RWPE2 (cell line): ENCODE results near the gene NSDHL.
A peak's percentile ranks its signal among the peaks of the same experiment; 100 is the strongest.
"Not testable (repeated sequence)": the region's sequence is repeated elsewhere in the genome, so short reads cannot be mapped to it uniquely, and the experiment has no call there.

ENCODE experiments used
- ATAC-seq: fragments of 200-7000 bp; cut with Tn5 transposase; 3 replicates; pipeline ENCODE4 v1.9.1; 2021; ENCODE audit warnings: low read depth
- DNase-seq: peaks from one replicate; pipeline ENCODE4 v3.0.0-alpha.2; 2020; ENCODE audit warnings: low spot score
- H3K27ac ChIP-seq: fragments of 450-650 bp; 2 replicates; pipeline ENCODE4 v1.5.1; 2017; ENCODE audit warnings: mild to moderate bottlenecking; ENCODE audit not compliant: poor library complexity, severe bottlenecking
- H3K27me3 ChIP-seq: fragments of 250-450 bp; sonication (Bioruptor Pico); 2 replicates; pipeline ENCODE4 v1.5.1; 2021; ENCODE audit warnings: mild to moderate bottlenecking, moderate library complexity; ENCODE audit not compliant: insufficient read depth, poor library complexity, severe bottlenecking
- H3K36me3 ChIP-seq: fragments of 250-450 bp; sonication (Bioruptor Pico); 2 replicates; pipeline ENCODE4 v1.5.1; 2020; ENCODE audit warnings: low read depth, mild to moderate bottlenecking, moderate library complexity
- H3K4me1 ChIP-seq: fragments of 250-450 bp; sonication (Bioruptor Pico); 2 replicates; pipeline ENCODE4 v1.5.1; 2021; ENCODE audit warnings: mild to moderate bottlenecking, moderate library complexity; ENCODE audit not compliant: insufficient read depth, poor library complexity, severe bottlenecking
- H3K4me3 ChIP-seq: fragments of 250-450 bp; sonication (Bioruptor Pico); 2 replicates; pipeline ENCODE4 v1.5.1; 2021; ENCODE audit warnings: mild to moderate bottlenecking, moderate library complexity; ENCODE audit not compliant: severe bottlenecking
- H3K9me3 ChIP-seq: fragments of 250-450 bp; sonication (Bioruptor Pico); 2 replicates; pipeline ENCODE4 v1.5.1; 2021; ENCODE audit warnings: mild to moderate bottlenecking, moderate library complexity; ENCODE audit not compliant: severe bottlenecking
- TF ChIP-seq, protein P1 (sequence below): fragments of 450-650 bp; IDR thresholded peaks from one replicate; pipeline ENCODE4 v1.5.1; 2017; ENCODE audit warnings: mild to moderate bottlenecking, moderate library complexity; ENCODE audit not compliant: poor library complexity, severe bottlenecking

Gene NSDHL

GRCh38 chrX:152824841-152825374 lies 6.0 kb upstream of the NSDHL start:
- no peak overlapping the region for H3K27ac ChIP-seq
- H3K4me3 ChIP-seq = no peak overlapping the region
- H3K4me1 ChIP-seq = peaks cover 2% of the 10 kb centered on the region
- H3K9me3 ChIP-seq = no peaks in the 10 kb centered on the region
- no peak for DNase-seq
- H3K27me3 ChIP-seq = no peaks in the 10 kb centered on the region
- peak; percentile 61; the same call in 2 of the 3 replicates for ATAC-seq
- TF ChIP-seq, protein P1, sequence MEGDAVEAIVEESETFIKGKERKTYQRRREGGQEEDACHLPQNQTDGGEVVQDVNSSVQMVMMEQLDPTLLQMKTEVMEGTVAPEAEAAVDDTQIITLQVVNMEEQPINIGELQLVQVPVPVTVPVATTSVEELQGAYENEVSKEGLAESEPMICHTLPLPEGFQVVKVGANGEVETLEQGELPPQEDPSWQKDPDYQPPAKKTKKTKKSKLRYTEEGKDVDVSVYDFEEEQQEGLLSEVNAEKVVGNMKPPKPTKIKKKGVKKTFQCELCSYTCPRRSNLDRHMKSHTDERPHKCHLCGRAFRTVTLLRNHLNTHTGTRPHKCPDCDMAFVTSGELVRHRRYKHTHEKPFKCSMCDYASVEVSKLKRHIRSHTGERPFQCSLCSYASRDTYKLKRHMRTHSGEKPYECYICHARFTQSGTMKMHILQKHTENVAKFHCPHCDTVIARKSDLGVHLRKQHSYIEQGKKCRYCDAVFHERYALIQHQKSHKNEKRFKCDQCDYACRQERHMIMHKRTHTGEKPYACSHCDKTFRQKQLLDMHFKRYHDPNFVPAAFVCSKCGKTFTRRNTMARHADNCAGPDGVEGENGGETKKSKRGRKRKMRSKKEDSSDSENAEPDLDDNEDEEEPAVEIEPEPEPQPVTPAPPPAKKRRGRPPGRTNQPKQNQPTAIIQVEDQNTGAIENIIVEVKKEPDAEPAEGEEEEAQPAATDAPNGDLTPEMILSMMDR = no peak
- peaks cover 7% of the 10 kb centered on the region for H3K36me3 ChIP-seq

GRCh38 chrX:152831391-152831790 lies 528 bp downstream of the NSDHL start:
- no peaks in the 10 kb centered on the region for H3K9me3 ChIP-seq
- H3K4me1 ChIP-seq = no peaks in the 10 kb centered on the region
- H3K36me3 ChIP-seq = peaks cover 29% of the 10 kb centered on the region
- no peaks in the 10 kb centered on the region for H3K27me3 ChIP-seq
- H3K4me3 ChIP-seq = peak overlapping the region; percentile 54
- no peak for ATAC-seq
- peak overlapping the region; percentile 28 for H3K27ac ChIP-seq
- TF ChIP-seq, protein P1 = no peak
- DNase-seq = no peak

GRCh38 chrX:152832520-152832919 lies 1.7 kb downstream of the NSDHL start:
- H3K4me3 ChIP-seq = no peak overlapping the region
- DNase-seq = no peak
- peaks cover 29% of the 10 kb centered on the region for H3K36me3 ChIP-seq
- no peaks in the 10 kb centered on the region for H3K4me1 ChIP-seq
- no peaks in the 10 kb centered on the region for H3K27me3 ChIP-seq
- no peak overlapping the region for H3K27ac ChIP-seq
- no peaks in the 10 kb centered on the region for H3K9me3 ChIP-seq
- no peak for ATAC-seq
- TF ChIP-seq, protein P1 = no peak

DNA sequence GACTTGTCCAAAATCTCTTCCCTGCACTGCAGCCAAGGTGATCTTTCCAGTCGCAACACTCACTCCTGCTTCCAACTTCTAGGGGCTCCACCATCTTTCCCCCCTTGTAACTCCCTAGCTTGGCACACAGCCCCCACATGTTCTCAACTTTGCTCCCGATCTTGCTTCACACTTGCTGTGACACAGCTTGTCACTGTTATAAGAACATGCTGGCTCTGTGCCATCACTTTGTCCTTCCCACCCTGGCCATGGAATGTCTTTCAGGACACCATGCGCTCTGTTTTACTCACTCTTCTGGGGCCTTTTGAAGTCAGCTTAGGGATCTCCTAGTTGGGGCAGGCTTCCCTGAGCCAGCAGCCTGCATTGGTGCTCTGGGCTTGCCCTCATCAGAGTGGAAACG lies 2.5 kb downstream of the NSDHL start:
- H3K4me3 ChIP-seq = no peak overlapping the region
- no peak for ATAC-seq
- H3K4me1 ChIP-seq = no peaks in the 10 kb centered on the region
- H3K36me3 ChIP-seq = peaks cover 29% of the 10 kb centered on the region
- H3K9me3 ChIP-seq = no peaks in the 10 kb centered on the region
- TF ChIP-seq, protein P1 = no peak
- H3K27ac ChIP-seq = no peak overlapping the region
- H3K27me3 ChIP-seq = no peaks in the 10 kb centered on the region
- DNase-seq = no peak

- H3K27me3 ChIP-seq, H3K4me1 ChIP-seq, ATAC-seq, H3K27ac ChIP-seq, DNase-seq, H3K9me3 ChIP-seq, H3K4me3 ChIP-seq: not testable (repeated sequence)
- H3K36me3 ChIP-seq = peaks cover 22% of the 10 kb centered on the region
Measured at GRCh38 chrX:152835470-152835869, 4.6 kb downstream of the NSDHL start.
